ENCODE results near the gene RDM1. TPM values are rescaled to one million over a fixed set of nuclear protein-coding genes. Genes with fewer than 3 reads are reported as not detected.

The RDM1 gene
- not detected for total RNA-seq

- H3K36me3 ChIP-seq, result no peaks in the 10 kb centered on the region
- DNase-seq (ENCODE audit: low spot score in 2 of 2), result peak in 1 of 2 donors; percentile 19
- intact Hi-C loops (cut with DNase I; ENCODE audit: low total_unique reads), result no loop called here
- no peaks in the 10 kb centered on the region for H3K27me3 ChIP-seq
- no peak within 1 kb of the TSS for H3K27ac ChIP-seq
- no peaks in the 10 kb centered on the region for H3K9me3 ChIP-seq
- peak within 1 kb of the TSS; percentile 22 to 65 (median 55) for H3K4me3 ChIP-seq
- no peak for TF ChIP-seq POLR2A (IDR thresholded peaks at IDR 0.05)
- peaks cover 0 to 8% of the 10 kb centered on the region in 2 donors for H3K4me1 ChIP-seq
Measured at GRCh38 chr17:35930211-35931065, at the start of gene RDM1. TSS of gene RDM1 (minus strand) at chr17:35930773. CDS start at chr17:35930727, 46 bp downstream.

DNA sequence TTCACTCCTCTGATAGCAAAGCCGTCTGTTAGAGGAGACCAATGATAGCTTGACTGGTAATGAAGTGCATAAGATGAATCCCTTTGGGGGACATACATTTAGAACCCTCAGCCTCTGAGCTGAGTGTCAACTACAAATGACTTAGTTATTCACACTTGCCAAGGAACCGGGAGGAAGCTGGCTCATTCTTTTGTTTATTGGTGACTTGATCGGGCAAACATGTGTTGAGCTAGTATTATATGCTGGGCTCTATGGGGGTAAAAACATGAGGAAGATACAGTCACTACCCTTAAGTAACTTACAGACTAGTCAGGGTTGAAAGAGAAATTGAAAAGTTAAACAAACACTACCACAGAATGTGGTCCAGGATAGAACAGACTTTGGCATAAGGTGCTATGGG, 47.8 kb upstream of the RDM1 start:
- H3K4me3 ChIP-seq, result no peak overlapping the region
- intact Hi-C loops (cut with DNase I; ENCODE audit: low total_unique reads), result no loop called here
- TF ChIP-seq CTCF (IDR thresholded peaks at IDR 0.05), result no peak
- no peak for TF ChIP-seq POLR2AphosphoS5 (IDR thresholded peaks at IDR 0.05)
- no peak for TF ChIP-seq POLR2A (IDR thresholded peaks at IDR 0.05)
- H3K27ac ChIP-seq, result no peak overlapping the region
- H3K4me1 ChIP-seq, result no peaks in the 10 kb centered on the region
- no peaks in the 10 kb centered on the region for H3K36me3 ChIP-seq
- no peak for DNase-seq (ENCODE audit: low spot score in 2 of 2)
- H3K9me3 ChIP-seq, result no peaks in the 10 kb centered on the region
- no peaks in the 10 kb centered on the region for H3K27me3 ChIP-seq

- Histone ChIP-seq H3K9me3 (no peaks in the 10 kb centered on the region), H3K4me1 (no peaks in the 10 kb centered on the region), H3K4me3 (no peak overlapping the region), H3K27me3 (no peaks in the 10 kb centered on the region), H3K36me3 (no peaks in the 10 kb centered on the region), H3K27ac (no peak overlapping the region)
- DNase-seq (ENCODE audit: low spot score in 2 of 2), result no peak
- TF ChIP-seq POLR2A (IDR thresholded peaks at IDR 0.05), result no peak
- no peak for TF ChIP-seq CTCF (IDR thresholded peaks at IDR 0.05)
- TF ChIP-seq POLR2AphosphoS5 (IDR thresholded peaks at IDR 0.05), result no peak
- intact Hi-C loops (cut with DNase I; ENCODE audit: low total_unique reads), result no loop called here
Measured at GRCh38 chr17:35977509-35977908, 46.9 kb upstream of the RDM1 start.

DNA sequence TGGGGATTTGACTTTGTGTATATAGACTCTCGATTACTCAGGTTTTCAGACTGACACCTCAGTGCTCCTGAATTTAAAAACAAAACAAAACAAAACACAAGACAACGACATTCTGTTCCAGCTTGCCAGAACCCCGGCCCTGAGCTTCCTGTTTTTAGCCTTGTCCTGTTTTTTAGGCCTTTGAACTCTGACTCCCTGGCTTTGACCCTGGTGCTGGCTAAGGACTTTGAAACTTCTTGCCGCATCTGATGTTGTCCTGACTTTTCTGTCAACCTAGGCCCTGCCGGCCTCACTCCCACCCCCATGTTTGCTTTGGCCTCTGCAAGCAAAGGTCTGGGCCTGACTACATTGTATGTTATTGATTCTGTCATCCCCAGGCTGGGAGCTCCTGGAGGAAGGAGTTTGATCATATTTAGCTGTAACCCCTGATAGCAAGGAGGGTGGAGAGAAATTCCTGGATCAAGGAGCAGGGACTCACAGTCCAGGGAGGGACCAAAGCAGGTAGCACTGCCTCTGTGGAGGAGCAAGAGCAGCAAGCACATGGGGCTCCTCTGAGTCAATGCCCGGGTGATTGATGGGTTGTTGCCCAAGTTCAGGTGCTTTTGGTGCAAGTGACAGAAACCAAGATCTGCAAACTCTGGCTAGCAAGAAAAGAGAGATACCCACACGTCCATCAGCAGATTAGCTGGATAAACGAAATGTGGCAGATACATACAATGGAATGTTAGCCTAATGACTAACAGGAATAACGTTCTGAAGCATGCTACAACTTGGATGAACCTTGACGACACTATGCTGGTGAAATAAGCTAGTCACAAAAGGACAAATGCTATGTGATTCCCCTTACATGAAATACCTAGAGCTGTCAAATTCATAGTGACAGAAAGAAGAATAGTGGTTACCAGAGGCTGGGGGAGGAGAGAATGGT, 43.0 kb upstream of the RDM1 start:
- H3K4me3 ChIP-seq, result no peak overlapping the region
- no peaks in the 10 kb centered on the region for H3K27me3 ChIP-seq
- no peak for DNase-seq (ENCODE audit: low spot score in 2 of 2)
- intact Hi-C loops (cut with DNase I; ENCODE audit: low total_unique reads), result loop anchor here (2.0 kb wide), 1 partner anchor 503 kb away; no protein-coding TSS in a partner anchor
- H3K9me3 ChIP-seq, result no peaks in the 10 kb centered on the region
- H3K27ac ChIP-seq, result no peak overlapping the region
- H3K4me1 ChIP-seq, result no peaks in the 10 kb centered on the region
- no peaks in the 10 kb centered on the region for H3K36me3 ChIP-seq
- TF ChIP-seq POLR2A (IDR thresholded peaks at IDR 0.05) (no peak), POLR2AphosphoS5 (IDR thresholded peaks at IDR 0.05) (no peak), CTCF (IDR thresholded peaks at IDR 0.05) (no peak)

- H3K36me3 ChIP-seq, result no peaks in the 10 kb centered on the region
- intact Hi-C loops (cut with DNase I; ENCODE audit: low total_unique reads), result loop anchor here (2.0 kb wide), 1 partner anchor 504 kb away; no protein-coding TSS in a partner anchor
- no peak for TF ChIP-seq POLR2A (IDR thresholded peaks at IDR 0.05)
- TF ChIP-seq CTCF (IDR thresholded peaks at IDR 0.05), result no peak
- no peak for TF ChIP-seq POLR2AphosphoS5 (IDR thresholded peaks at IDR 0.05)
- no peaks in the 10 kb centered on the region for H3K4me1 ChIP-seq
- H3K4me3 ChIP-seq, result no peak overlapping the region
- DNase-seq (ENCODE audit: low spot score in 2 of 2), result no peak
- no peaks in the 10 kb centered on the region for H3K9me3 ChIP-seq
- H3K27me3 ChIP-seq, result no peaks in the 10 kb centered on the region
- peak overlapping the region in 1 of 2 donors; percentile 21 for H3K27ac ChIP-seq
Measured at GRCh38 chr17:35972945-35973332, 42.4 kb upstream of the RDM1 start.

Data from breast epithelium (tissue), 4 donors.